Coronary artery (tissue), 2 donors: Measurements from ENCODE around the gene CUL9.

ENCODE experiments used
- DNase-seq: peaks from one replicate; pipeline ENCODE4 v3.0.0-alpha.2; 2017; ENCODE audit warnings: low spot score
- H3K27ac ChIP-seq, 2 donors: fragments of 200-600 bp; sonication (generic); one replicate each; pipeline ENCODE4 v1.5.1; 2016 to 2019
- H3K4me3 ChIP-seq: fragments of 200-600 bp; sonication (generic); 2 replicates; pipeline ENCODE4 v1.5.1; 2016; ENCODE audit warnings: mild to moderate bottlenecking, moderate library complexity
- TF ChIP-seq, protein P1 (sequence below): fragments of 200-600 bp; sonication (generic); IDR thresholded peaks from one replicate; pipeline ENCODE4 v1.5.1; 2019; ENCODE audit warnings: antibody characterized with exemption

CUL9 gene

DNA sequence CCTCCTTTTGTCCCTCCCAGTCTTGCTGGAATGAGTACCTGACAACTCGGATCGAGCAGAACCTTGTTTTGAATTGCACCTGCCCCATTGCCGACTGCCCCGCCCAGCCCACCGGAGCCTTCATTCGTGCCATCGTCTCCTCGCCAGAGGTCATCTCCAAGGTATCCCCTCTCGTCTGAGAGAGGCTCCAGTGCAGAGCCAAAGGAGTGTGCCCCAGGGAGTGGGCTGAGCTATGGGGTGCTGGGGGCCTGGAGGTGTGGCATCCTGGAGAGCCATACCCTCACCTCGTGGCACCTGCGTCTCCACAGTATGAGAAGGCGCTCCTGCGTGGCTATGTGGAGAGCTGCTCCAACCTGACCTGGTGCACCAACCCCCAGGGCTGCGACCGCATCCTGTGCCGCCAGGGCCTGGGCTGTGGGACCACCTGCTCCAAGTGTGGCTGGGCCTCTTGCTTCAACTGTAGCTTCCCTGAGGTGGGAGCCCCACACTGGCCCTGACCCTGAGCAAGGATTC lies 38.5 kb downstream of the CUL9 start:
- TF ChIP-seq, protein P1, sequence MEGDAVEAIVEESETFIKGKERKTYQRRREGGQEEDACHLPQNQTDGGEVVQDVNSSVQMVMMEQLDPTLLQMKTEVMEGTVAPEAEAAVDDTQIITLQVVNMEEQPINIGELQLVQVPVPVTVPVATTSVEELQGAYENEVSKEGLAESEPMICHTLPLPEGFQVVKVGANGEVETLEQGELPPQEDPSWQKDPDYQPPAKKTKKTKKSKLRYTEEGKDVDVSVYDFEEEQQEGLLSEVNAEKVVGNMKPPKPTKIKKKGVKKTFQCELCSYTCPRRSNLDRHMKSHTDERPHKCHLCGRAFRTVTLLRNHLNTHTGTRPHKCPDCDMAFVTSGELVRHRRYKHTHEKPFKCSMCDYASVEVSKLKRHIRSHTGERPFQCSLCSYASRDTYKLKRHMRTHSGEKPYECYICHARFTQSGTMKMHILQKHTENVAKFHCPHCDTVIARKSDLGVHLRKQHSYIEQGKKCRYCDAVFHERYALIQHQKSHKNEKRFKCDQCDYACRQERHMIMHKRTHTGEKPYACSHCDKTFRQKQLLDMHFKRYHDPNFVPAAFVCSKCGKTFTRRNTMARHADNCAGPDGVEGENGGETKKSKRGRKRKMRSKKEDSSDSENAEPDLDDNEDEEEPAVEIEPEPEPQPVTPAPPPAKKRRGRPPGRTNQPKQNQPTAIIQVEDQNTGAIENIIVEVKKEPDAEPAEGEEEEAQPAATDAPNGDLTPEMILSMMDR, result no peak
- H3K27ac ChIP-seq, result no peak overlapping the region
- peak; percentile 53 for DNase-seq
- no peak overlapping the region for H3K4me3 ChIP-seq

- no peak overlapping the region for H3K27ac ChIP-seq
- no peak overlapping the region for H3K4me3 ChIP-seq
- DNase-seq, result peak; percentile 46
- TF ChIP-seq, protein P1, result no peak
Observed at GRCh38 chr6:43221046-43221972, 39.3 kb downstream of the CUL9 start.

GRCh38 chr6:43222418-43223059 lies 40.5 kb downstream of the CUL9 start:
- TF ChIP-seq, protein P1, result no peak
- H3K4me3 ChIP-seq, result no peak overlapping the region
- peak; percentile 69 for DNase-seq
- H3K27ac ChIP-seq, result no peak overlapping the region

- Histone ChIP-seq H3K4me3 (no peak overlapping the region), H3K27ac (no peak overlapping the region)
- TF ChIP-seq, protein P1, result no peak
- DNase-seq, result peak; percentile 67
Observed at GRCh38 chr6:43223175-43223574, 41.2 kb downstream of the CUL9 start.

- TF ChIP-seq, protein P1, result no peak
- Histone ChIP-seq H3K27ac (no peak overlapping the region), H3K4me3 (no peak overlapping the region)
- DNase-seq, result peak; percentile 56
Observed at GRCh38 chr6:43226192-43226851, 44.3 kb downstream of the CUL9 start.

DNA sequence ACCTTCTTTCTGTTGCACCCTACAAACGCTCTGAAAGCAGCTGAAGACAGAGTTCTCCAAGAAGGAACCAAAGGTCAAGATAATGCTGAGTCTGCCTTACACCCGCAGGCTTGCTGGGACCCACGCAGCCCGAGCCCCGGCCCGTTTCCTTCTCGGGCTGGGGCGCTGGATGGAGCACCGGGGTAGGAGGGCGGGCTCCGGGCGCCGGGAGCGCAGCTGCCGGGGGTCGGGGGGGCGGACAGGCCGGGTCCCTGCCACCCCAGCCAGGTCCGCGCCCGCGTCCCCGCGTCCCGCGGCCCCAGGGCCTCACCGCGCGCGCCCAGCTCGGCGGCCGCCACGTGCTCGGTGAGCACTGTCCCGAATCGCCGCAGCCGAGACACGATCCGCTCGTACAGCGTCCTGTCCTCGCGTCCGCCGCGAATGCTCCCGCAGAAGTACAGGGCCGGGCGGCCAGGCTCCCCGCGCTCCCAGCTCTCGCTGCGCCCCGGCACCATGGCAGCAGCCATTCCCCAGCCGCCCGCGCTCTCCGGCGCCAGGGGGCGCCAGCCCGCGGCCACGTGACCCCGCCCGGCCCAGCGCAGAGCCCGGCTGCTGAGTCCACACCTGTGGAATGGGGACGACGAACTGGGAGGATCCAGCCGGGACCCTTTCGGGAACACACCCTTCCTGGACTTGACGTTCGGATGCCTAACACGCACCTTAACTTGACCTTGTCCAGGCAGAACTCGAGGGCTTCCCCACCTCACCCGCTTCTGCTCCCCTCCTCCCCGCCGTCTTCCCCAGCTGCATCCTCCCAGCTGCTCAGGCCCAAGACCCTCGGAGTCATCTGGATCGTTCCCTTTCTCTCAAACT lies 47.2 kb downstream of the CUL9 start, which contains the start of gene DNPH1:
TSS of gene DNPH1 (minus strand) at position 531 of the 852 bp plus-strand sequence. CDS start at position 506, 25 bp downstream.
- TF ChIP-seq, protein P1, result peak; percentile 84
- Histone ChIP-seq H3K27ac (peak within 1 kb of the TSS; percentile 47 to 72), H3K4me3 (peak within 1 kb of the TSS; percentile 80)
- no peak for DNase-seq
